Subcutaneous abdominal adipose tissue (tissue), 5 donors: ENCODE measurements around the gene RETREG2.

Experiments
- H3K27ac ChIP-seq: one replicate; pipeline ENCODE4 v1.7.0; 2013; ENCODE audit warnings: low read depth, mild to moderate bottlenecking, inconsistent platforms, low read length, moderate library complexity
- H3K27me3 ChIP-seq, 5 donors: one replicate each; pipeline ENCODE4 v1.7.0; 2013; ENCODE audit warnings: low read length in 5 of 5, inconsistent platforms in 1 of 5; ENCODE audit not compliant: control insufficient read depth in 5 of 5, insufficient read depth in 4 of 5
- H3K36me3 ChIP-seq, 5 donors: one replicate each; pipeline ENCODE4 v1.7.0; 2013; ENCODE audit warnings: low read length in 5 of 5; ENCODE audit not compliant: control insufficient read depth in 5 of 5, insufficient read depth in 5 of 5
- H3K4me1 ChIP-seq, 5 donors: one replicate each; pipeline ENCODE4 v1.7.0; 2013; ENCODE audit warnings: low read length in 5 of 5, mild to moderate bottlenecking in 3 of 5, moderate library complexity in 1 of 5; ENCODE audit not compliant: control insufficient read depth in 5 of 5, insufficient read depth in 5 of 5
- H3K4me3 ChIP-seq, 5 donors: one replicate each; pipeline ENCODE4 v1.7.0; 2013; ENCODE audit warnings: low read length in 5 of 5, low read depth in 1 of 5
- H3K9ac ChIP-seq, 5 donors: one replicate each; pipeline ENCODE4 v1.7.0; 2013; ENCODE audit warnings: low read length in 5 of 5, mild to moderate bottlenecking in 4 of 5, moderate library complexity in 3 of 5
- H3K9me3 ChIP-seq, 5 donors: one replicate each; pipeline ENCODE4 v1.7.0; 2013; ENCODE audit warnings: low read length in 5 of 5; ENCODE audit not compliant: control insufficient read depth in 5 of 5
- donor health status: healthy.
- donor health status: healthy.
- donor health status: healthy.
- donor health status: healthy.
- donor health status: healthy.

RETREG2 gene

DNA sequence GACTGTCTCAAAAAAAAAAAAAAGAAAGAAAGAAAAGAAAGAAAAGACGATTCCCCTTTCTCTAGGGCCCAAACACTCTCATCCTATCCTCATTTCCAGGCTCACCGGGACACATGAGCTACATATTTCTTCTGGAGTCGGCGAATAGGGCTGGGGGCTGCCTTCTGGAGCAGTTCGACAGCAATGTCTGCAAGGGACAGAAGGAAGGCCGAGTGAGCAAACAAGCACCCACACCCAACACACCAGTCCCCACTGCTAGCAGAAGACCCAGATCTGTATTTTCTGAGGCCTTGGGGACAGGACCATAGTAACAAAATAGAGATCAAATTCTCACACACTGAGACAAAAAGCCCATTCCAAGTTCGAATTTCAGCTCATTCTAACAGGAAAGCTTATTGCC, 2.6 kb upstream of the RETREG2 start:
- peaks cover 0 to 48% (median 41%) of the 10 kb centered on the region in 5 donors for H3K36me3 ChIP-seq

DNA sequence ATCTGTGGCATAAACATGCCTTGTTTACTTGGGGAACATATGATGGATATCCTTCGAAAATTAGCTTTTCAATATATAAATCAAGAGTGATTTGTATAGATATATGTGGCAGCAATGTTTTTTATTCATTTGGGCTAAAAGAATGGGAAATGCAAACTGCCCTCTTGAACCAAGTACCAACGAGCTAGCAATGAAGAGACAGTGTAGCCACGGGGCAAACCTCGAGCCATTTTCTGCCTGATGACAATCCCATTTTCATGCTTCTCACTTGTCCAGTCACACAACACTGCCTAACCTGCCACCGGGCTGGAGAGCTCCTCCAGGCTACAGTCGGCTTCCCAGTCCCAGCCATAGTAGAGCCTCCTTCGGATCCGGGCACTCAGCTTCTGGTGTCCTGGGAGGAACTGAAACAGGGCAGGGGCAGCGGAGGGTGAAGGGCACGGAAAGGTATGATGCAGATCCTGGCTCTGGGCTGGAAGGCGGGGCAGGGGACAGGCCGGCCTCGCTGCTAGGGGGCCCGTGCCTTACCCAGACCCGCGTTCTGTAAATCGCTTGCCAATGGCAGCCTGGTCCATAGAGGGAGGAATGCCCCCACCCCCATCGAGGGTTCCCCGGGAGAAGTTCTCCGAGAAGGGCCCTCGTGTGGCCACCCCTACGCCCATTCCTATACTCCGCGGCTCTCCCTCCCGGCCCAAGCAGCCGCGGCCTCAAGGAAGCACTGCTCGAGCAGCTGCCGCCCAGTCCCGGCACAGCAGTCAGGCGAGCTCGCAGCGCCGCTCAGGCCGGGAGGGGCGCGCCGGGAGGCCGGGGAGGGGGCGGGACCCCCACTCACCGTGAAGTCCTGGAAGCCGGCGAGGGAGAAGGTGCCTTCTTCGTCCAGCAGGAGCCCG, 1.9 kb upstream of the RETREG2 start:
- Histone ChIP-seq H3K4me3 (peak overlapping the region; percentile 78 to 93 (median 84)), H3K9me3 (no peaks in the 10 kb centered on the region), H3K36me3 (peaks cover 0 to 55% (median 48%) of the 10 kb centered on the region in 5 donors), H3K9ac (peak overlapping the region; percentile 75 to 92 (median 89)), H3K27ac (peak overlapping the region; percentile 93), H3K4me1 (peaks cover 5 to 52% (median 36%) of the 10 kb centered on the region in 5 donors), H3K27me3 (no peaks in the 10 kb centered on the region)

More for the DNA sequence above, 2.6 kb upstream of the RETREG2 start:
- Histone ChIP-seq H3K4me3 (peak overlapping the region in 2 of 5 donors; percentile 84 to 93), H3K27me3 (no peaks in the 10 kb centered on the region), H3K4me1 (peaks cover 5 to 56% (median 36%) of the 10 kb centered on the region in 5 donors), H3K9me3 (no peaks in the 10 kb centered on the region), H3K27ac (peak overlapping the region; percentile 93), H3K9ac (peak overlapping the region in 4 of 5 donors; percentile 75 to 92 (median 90))

DNA sequence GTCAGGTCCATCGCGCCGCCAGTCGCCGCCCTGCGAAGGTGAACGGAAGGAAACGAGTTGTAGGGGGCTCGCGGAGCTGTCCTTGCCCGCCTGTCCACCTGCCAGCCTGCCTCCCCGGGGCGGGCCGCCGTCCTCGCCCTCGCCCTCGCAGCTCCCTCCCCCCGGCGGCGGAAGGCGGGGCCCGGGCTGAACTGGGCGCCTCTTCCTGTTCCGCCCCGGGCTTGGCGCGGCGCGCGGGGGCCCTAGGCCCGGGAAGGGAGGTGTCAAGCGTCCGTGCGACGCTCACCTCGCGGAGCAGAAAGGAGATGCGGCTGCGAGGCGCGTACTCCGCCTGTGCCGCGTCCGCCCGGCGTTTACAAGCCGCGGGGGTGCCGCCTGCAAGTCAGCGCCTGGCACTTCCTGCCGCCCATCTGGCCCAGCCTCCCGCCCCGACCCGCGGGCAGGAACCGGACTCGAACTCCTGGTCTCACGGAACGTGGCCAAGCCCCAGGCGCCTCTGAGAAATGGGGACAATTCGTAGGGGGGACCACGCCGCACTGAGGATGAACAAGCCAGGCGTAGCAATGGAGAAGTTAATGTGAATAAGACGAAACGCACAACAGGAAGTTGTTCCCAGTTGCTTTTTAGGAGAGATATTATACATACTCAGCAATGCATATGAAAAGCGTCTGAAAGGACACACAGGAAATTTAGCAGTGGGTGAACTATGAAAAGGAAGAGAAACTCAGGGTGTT, 1.1 kb upstream of the RETREG2 start, which contains the start of gene CNPPD1:
CNPPD1 (minus strand) TSS at position 108 of the 734 bp plus-strand sequence; CDS start at position 11, 97 bp downstream.
- Histone ChIP-seq H3K4me3 (peak within 1 kb of the TSS; percentile 78 to 93 (median 84)), H3K9me3 (no peaks in the 10 kb centered on the region), H3K9ac (peak within 1 kb of the TSS; percentile 88 to 92 (median 91)), H3K27me3 (no peaks in the 10 kb centered on the region), H3K36me3 (peaks cover 0 to 56% (median 55%) of the 10 kb centered on the region in 5 donors), H3K4me1 (peaks cover 2 to 47% (median 31%) of the 10 kb centered on the region in 5 donors), H3K27ac (peak within 1 kb of the TSS; percentile 93)

DNA sequence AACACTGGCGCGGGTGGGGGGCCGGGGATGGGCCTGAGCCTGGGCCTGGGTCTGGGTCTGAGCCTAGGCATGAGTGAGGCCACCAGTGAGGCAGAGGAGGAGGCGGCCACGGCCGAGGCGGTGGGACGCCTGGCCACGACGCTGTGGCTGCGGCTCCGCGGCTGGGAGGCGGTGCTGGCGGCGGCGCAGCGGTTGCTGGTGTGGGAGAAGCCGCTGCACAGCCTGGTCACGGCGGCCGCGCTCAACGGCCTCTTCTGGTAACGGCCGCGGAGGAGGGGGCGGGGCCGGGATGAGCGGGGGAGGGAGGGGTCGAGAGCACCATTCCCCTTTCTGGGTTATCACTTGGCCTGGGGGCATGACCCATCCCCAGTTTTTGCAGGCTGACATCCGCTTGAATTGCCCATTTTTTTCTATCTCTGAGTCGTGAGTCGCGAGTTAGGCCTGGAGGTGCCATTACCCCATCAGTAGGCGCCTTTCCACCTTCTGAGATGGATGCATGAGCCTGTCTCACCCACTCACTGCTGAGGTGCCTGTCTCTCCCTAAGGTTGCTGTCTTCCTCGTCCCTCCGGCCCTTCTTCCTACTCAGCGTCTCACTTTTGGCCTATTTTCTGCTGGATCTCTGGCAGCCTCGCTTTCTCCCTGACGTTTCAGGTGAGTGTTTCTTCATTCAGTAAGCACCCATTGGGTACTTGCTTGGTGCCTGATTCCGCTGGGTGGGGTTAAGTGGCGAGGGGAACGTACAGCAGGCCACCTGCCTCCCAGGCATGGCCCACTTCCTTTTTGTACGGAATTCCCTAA, 501 bp downstream of the RETREG2 start:
- Histone ChIP-seq H3K4me1 (peaks cover 2 to 49% (median 38%) of the 10 kb centered on the region in 5 donors), H3K9me3 (no peaks in the 10 kb centered on the region), H3K9ac (peak overlapping the region; percentile 41 to 89 (median 88)), H3K27me3 (no peaks in the 10 kb centered on the region), H3K36me3 (peaks cover 2 to 57% (median 56%) of the 10 kb centered on the region in 5 donors), H3K4me3 (peak overlapping the region; percentile 67 to 97 (median 86)), H3K27ac (peak overlapping the region; percentile 93)

- Histone ChIP-seq H3K4me1 (peaks cover 2 to 45% (median 38%) of the 10 kb centered on the region in 5 donors), H3K36me3 (peaks cover 12 to 54% (median 52%) of the 10 kb centered on the region in 5 donors), H3K9ac (peak overlapping the region in 3 of 5 donors; percentile 9 to 89 (median 28)), H3K27ac (no peak overlapping the region), H3K27me3 (no peaks in the 10 kb centered on the region), H3K9me3 (no peaks in the 10 kb centered on the region), H3K4me3 (no peak overlapping the region)
Measured at GRCh38 chr2:219179601-219180465, 1.8 kb downstream of the RETREG2 start.

GRCh38 chr2:219180961-219181360, 2.9 kb downstream of the RETREG2 start:
- H3K4me3 ChIP-seq: no peak overlapping the region
- no peak overlapping the region for H3K9ac ChIP-seq
- H3K9me3 ChIP-seq: no peaks in the 10 kb centered on the region
- H3K27me3 ChIP-seq: no peaks in the 10 kb centered on the region
- no peak overlapping the region for H3K27ac ChIP-seq
- H3K36me3 ChIP-seq: peaks cover 12 to 58% (median 54%) of the 10 kb centered on the region in 5 donors
- H3K4me1 ChIP-seq: peaks cover 2 to 36% (median 32%) of the 10 kb centered on the region in 5 donors

DNA sequence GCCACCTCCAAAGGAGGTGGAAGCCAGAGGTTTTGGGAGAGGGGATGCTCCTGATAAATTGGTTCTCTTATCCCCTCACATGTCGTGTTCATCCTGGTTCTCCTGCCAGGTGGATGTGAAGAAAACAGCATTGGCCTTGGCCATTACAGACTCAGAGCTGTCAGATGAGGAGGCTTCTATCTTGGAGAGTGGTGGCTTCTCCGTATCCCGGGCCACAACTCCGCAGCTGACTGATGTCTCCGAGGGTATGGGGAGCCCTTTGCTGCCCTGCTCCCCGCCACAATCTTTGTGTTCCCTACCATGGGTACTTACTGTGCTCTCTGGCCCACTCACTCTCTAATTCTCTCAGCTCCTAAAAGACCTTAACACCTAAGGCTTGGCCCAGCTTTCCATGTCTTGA, 3.5 kb downstream of the RETREG2 start:
- Histone ChIP-seq H3K27me3 (no peaks in the 10 kb centered on the region), H3K9ac (no peak overlapping the region), H3K4me1 (peaks cover 2 to 32% (median 26%) of the 10 kb centered on the region in 5 donors), H3K27ac (no peak overlapping the region), H3K4me3 (no peak overlapping the region), H3K9me3 (no peaks in the 10 kb centered on the region), H3K36me3 (peaks cover 12 to 58% (median 54%) of the 10 kb centered on the region in 5 donors)

- H3K9me3 ChIP-seq: no peaks in the 10 kb centered on the region
- H3K27me3 ChIP-seq: no peaks in the 10 kb centered on the region
- peak overlapping the region in 2 of 5 donors; percentile 11 to 35 for H3K9ac ChIP-seq
- H3K4me3 ChIP-seq: no peak overlapping the region
- peaks cover under 1 to 25% (median 17%) of the 10 kb centered on the region in 5 donors for H3K4me1 ChIP-seq
- H3K36me3 ChIP-seq: peaks cover 12 to 58% (median 54%) of the 10 kb centered on the region in 5 donors
- H3K27ac ChIP-seq: no peak overlapping the region
Measured at GRCh38 chr2:219182331-219183150, 4.5 kb downstream of the RETREG2 start.
